GM06990 (cell line): ENCODE measurements around the gene HCFC1.

Experiments
- DNase-seq: peaks from one replicate; pipeline ENCODE4 v3.0.0-alpha.2; 2011; ENCODE audit not compliant: insufficient read length; ENCODE audit errors: extremely low read depth
- H3K27me3 ChIP-seq: replicated peaks from 2 replicates; pipeline ENCODE4 v1.6.0; 2011; ENCODE audit warnings: low read length; ENCODE audit not compliant: control insufficient read depth, insufficient read depth
- H3K36me3 ChIP-seq: 2 replicates; pipeline ENCODE4 v1.5.1; 2011; ENCODE audit warnings: low read length; ENCODE audit not compliant: control insufficient read depth, insufficient read depth
- H3K4me3 ChIP-seq: replicated peaks from 2 replicates; pipeline ENCODE4 v1.5.1; 2011; ENCODE audit warnings: low read depth, mild to moderate bottlenecking, control low read depth, low read length
- CTCF ChIP-seq: IDR thresholded peaks from 2 replicates; pipeline ENCODE4 v1.5.1; 2011; ENCODE audit warnings: low read length, control low read depth, mild to moderate bottlenecking, inconsistent platforms; ENCODE audit not compliant: insufficient read depth, poor library complexity, severe bottlenecking

Gene HCFC1

GRCh38 chrX:153903238-153903980 is 68.2 kb downstream of the HCFC1 start:
- TF ChIP-seq CTCF: no peak
- no peaks in the 10 kb centered on the region for H3K27me3 ChIP-seq
- no peak overlapping the region for H3K4me3 ChIP-seq
- H3K36me3 ChIP-seq: peaks cover 2% of the 10 kb centered on the region
- DNase-seq: no peak

GRCh38 chrX:153902385-153902784 is 69.2 kb downstream of the HCFC1 start:
- TF ChIP-seq CTCF: no peak
- Histone ChIP-seq H3K4me3 (no peak overlapping the region), H3K36me3 (peaks cover 2% of the 10 kb centered on the region), H3K27me3 (no peaks in the 10 kb centered on the region)
- DNase-seq: no peak

GRCh38 chrX:153901753-153902140 is 69.9 kb downstream of the HCFC1 start:
- H3K4me3 ChIP-seq: no peak overlapping the region
- no peak for TF ChIP-seq CTCF
- no peaks in the 10 kb centered on the region for H3K27me3 ChIP-seq
- H3K36me3 ChIP-seq: no peaks in the 10 kb centered on the region; the same call in 1 of the 2 replicates
- DNase-seq: no peak

- Histone ChIP-seq H3K4me3 (no peak overlapping the region), H3K36me3 (no peaks in the 10 kb centered on the region), H3K27me3 (no peaks in the 10 kb centered on the region)
- no peak for TF ChIP-seq CTCF
- peak; percentile 56 for DNase-seq
Measured at GRCh38 chrX:153900831-153901752, 70.5 kb downstream of the HCFC1 start.

GRCh38 chrX:153897899-153898298 is 73.7 kb downstream of the HCFC1 start:
- no peaks in the 10 kb centered on the region; the same call in 1 of the 2 replicates for H3K27me3 ChIP-seq
- TF ChIP-seq CTCF: no peak
- no peak for DNase-seq

More at GRCh38 chrX:153897899-153898298, 73.7 kb downstream of the HCFC1 start:
- no peak overlapping the region for H3K4me3 ChIP-seq
- H3K36me3 ChIP-seq: no peaks in the 10 kb centered on the region
